ENCODE measurements around the gene CCNF.
A peak's percentile ranks its signal among the peaks of the same experiment; 100 is the strongest.

CCNF gene

DNA sequence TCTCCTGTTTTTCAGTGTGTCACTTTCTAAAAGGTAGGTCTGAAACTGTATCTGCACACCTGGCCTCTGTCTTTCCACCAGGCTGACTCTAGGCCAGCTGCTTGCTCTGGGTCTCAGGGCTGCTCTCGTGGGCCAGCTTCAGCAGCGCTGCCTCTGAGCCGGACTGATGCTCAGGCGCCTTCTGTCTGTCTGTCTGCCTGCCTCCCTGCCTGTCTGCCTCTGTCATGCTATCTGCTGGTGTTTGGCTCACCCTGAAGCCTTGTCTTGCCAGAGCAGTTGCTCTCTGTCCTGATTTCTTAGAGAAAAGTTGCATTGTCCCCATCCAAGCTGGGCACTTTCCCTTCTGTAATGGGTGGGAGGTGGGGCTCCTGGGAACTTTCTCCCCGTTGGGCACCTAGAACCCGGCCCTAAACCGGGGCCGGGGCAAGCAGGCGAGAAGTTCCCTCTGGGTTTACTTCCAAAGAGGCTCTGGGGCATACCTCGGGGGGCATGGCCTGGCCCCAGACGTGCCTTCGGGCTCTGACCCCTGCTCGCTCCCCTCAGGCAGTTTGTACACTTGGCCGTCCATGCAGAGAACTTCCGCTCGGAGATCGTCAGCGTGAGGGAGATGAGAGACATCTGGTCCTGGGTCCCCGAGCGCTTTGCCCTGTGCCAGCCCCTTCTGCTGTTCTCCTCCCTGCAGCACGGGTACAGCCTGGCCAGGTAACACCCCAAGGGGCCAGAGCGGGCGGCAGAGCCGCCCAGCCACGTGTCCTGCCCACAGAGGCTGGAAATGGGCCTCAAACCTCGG is 68.6 kb downstream of the CCNF start:
- TF ChIP-seq, protein P1, sequence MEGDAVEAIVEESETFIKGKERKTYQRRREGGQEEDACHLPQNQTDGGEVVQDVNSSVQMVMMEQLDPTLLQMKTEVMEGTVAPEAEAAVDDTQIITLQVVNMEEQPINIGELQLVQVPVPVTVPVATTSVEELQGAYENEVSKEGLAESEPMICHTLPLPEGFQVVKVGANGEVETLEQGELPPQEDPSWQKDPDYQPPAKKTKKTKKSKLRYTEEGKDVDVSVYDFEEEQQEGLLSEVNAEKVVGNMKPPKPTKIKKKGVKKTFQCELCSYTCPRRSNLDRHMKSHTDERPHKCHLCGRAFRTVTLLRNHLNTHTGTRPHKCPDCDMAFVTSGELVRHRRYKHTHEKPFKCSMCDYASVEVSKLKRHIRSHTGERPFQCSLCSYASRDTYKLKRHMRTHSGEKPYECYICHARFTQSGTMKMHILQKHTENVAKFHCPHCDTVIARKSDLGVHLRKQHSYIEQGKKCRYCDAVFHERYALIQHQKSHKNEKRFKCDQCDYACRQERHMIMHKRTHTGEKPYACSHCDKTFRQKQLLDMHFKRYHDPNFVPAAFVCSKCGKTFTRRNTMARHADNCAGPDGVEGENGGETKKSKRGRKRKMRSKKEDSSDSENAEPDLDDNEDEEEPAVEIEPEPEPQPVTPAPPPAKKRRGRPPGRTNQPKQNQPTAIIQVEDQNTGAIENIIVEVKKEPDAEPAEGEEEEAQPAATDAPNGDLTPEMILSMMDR (conservative IDR thresholded peaks at IDR 0.05; ENCODE audit: control insufficient read depth, insufficient read depth, low read depth, low read length), result no peak
- H3K4me3 ChIP-seq (ENCODE audit: control insufficient read depth, low read depth, low read length), result no peak overlapping the region
- no peak for DNase-seq (ENCODE audit: low read depth)

DNA sequence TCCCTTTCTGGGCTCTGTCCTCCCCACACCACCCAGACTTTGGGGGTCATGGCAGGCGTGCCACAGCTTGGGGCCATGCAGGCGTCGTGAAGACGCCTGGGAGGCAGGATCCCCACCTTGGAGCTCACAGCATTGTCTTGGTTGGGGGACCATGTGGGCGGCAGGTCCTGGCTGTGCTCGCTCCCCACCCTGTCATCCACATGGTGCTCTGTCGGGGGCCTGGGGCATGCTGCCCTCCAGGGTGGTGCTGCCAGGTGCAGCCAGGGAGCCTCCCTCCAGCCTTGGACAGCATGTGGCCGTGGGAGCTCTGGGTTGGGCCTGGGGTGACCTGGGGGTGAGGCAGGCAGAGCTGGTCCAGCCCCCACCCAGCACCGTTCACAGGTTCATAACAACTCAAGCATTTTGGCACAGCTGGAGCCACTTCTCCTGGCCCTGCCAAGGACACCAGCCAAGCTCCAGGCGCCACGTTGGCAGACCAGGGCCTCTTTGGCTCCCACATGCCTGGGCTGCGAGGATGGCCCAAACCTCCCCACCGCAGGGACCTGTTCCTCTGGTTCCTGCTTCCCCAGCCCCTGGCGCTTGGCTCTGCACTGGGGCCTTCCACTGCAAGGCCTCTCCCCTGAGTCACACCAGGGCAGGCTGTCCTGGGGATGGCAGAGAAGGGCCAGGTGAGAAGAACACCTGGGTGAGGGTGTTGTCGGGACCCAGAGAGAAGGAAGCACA is 69.4 kb downstream of the CCNF start:
- TF ChIP-seq, protein P1 (conservative IDR thresholded peaks at IDR 0.05; ENCODE audit: control insufficient read depth, insufficient read depth, low read depth, low read length), result no peak
- no peak overlapping the region for H3K4me3 ChIP-seq (ENCODE audit: control insufficient read depth, low read depth, low read length)
- DNase-seq (ENCODE audit: low read depth), result no peak

DNA sequence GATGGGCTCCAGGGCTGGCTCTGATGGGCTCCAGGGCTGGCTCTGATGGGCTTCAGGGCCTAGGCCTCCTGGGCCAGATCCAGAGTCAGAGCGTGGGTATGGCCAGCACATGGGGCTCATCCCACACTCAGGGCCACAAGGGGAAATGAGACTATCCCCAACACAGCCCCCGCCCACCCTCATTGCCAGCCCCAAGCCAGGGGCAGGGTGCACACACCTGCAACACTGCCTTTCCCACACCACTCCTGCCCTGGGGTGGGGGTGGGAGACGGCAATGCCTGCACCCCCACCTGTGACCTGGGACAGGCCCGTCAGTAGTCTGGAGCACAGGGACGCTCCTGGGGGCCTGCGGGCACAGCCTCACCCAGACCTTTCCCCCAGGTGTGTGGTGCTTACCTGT is 70.2 kb downstream of the CCNF start:
- TF ChIP-seq, protein P1 (conservative IDR thresholded peaks at IDR 0.05; ENCODE audit: control insufficient read depth, insufficient read depth, low read depth, low read length), result no peak

DNA sequence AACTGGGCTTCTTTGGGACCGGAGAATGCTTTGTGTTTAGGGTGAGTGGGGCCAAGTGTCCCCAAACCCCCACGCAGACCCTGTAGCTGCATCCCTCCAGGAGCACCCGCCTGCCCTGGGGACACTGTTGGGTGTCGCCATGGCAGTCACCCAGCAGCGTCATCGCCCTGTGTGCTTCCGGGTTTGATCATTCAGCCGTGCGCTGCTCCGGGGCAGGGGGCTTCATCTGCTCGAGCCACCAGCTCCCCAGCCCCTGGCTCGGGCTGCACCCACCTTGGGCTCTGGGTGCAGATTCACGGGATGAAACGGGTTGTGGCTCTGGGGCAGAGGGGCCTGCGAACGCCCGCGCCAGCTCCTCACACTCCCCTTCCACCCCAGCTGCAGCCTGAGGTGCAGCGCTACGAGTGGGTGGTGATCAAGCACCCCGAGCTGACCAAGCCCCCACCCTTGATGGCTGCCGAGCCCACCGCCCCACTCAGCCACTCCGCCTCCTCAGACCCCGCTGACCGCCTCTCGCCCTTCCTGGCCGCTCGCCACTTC is 70.7 kb downstream of the CCNF start:
- no peak overlapping the region for H3K4me3 ChIP-seq (ENCODE audit: control insufficient read depth, low read depth, low read length)
- TF ChIP-seq, protein P1 (conservative IDR thresholded peaks at IDR 0.05; ENCODE audit: control insufficient read depth, insufficient read depth, low read depth, low read length), result no peak

More for the DNA sequence above, 70.2 kb downstream of the CCNF start:
- H3K4me3 ChIP-seq (ENCODE audit: control insufficient read depth, low read depth, low read length), result no peak overlapping the region
- DNase-seq (ENCODE audit: low read depth), result no peak

DNA sequence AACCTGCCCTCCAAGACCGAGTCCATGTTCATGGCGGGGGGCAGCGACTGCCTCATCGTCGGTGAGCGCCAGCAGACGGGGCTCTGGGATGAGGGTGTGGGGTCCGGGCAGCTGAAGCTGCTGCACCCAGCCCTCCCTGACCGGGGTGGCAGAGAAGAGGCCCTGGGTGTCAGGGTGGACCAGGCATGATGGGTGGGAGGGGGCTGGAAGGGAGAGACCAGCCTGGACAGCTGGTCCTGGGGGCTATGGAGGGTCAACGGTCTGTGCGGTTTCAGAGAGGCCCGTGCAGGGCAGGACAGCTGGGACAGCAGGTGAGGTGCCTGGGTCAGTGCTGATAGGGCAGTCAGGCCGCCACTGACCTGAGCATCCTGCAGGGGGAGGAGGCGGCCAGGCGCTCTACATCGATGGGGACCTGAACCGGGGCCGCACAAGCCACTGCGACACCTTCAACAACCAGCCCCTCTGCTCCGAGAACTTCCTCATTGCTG is 71.2 kb downstream of the CCNF start:
- TF ChIP-seq, protein P1 (conservative IDR thresholded peaks at IDR 0.05; ENCODE audit: control insufficient read depth, insufficient read depth, low read depth, low read length), result peak; percentile 4
- no peak overlapping the region for H3K4me3 ChIP-seq (ENCODE audit: control insufficient read depth, low read depth, low read length)
- no peak for DNase-seq (ENCODE audit: low read depth)

More for the DNA sequence above, 70.7 kb downstream of the CCNF start:
- no peak for DNase-seq (ENCODE audit: low read depth)

DNA sequence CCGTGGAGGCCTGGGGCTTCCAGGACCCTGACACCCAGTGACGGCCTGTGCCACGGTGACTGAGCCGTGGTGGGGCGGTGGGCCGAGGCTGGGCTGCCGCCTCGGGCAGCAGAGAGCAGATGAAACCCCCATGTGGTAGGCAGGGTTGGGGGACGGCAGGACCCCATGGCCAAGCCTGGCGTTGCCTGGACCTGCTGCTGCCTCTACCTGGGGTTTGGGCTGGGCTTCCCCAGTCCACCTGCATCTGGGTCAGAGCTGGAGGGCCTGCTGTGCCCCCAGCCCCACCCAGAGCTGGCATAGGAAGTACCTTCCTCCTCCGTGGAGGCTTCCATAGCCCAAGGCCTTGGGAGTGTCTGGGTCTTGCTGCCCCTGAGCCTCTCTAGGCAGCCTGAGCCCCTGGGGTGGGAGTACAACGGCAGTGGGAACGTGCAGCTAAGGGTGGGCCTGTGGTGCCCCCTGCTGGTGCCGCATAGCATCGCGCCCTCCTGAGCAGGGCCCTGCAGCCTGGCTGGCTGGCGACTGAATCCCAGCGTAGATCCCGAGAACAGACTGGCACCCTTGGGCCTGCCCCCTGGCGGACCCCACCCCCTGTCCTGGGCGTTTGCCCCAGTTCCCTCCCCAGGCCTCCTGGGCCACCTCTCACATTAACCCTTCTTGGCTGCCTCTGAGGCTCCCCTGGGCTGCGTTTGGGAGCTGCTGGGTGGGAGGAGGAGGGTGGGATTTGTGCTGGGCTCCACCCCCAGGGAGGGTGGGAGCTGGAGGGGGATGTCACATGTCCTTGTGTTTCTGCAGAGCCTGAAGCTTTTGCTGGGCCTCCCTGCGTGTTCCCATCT is 71.9 kb downstream of the CCNF start:
- peak; percentile 67 for DNase-seq (ENCODE audit: low read depth)
- TF ChIP-seq, protein P1 (conservative IDR thresholded peaks at IDR 0.05; ENCODE audit: control insufficient read depth, insufficient read depth, low read depth, low read length), result peak; percentile 92
- no peak overlapping the region for H3K4me3 ChIP-seq (ENCODE audit: control insufficient read depth, low read depth, low read length)

Measured in fibroblast of mammary gland (primary cell).